Fibroblast of skin of back (primary cell): Measurements from ENCODE around the gene MDFIC. TPM values are rescaled to one million over a fixed set of nuclear protein-coding genes. Genes with fewer than 3 reads are reported as not detected.
A peak's percentile ranks its signal among the peaks of the same experiment; 100 is the strongest.
"Not testable (repeated sequence)": the region's sequence is repeated elsewhere in the genome, so short reads cannot be mapped to it uniquely, and the experiment has no call there.

Experiments
- DNase-seq: peaks from one replicate; pipeline ENCODE4 v3.0.0-alpha.2; 2013
- polyA plus RNA-seq, 2 experiments: library from polyadenylated mRNA; unstranded; fragments of 120-200 nt; gene quantifications; one replicate each; pipeline ENCODE4 v1.2.1, GENCODE V29; 2013; ENCODE audit not compliant: insufficient read length in 2 of 2

The MDFIC gene, protein sequence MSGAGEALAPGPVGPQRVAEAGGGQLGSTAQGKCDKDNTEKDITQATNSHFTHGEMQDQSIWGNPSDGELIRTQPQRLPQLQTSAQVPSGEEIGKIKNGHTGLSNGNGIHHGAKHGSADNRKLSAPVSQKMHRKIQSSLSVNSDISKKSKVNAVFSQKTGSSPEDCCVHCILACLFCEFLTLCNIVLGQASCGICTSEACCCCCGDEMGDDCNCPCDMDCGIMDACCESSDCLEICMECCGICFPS
- 15.5 TPM for polyA plus RNA-seq (2013, experiment 1 of 2; ENCODE audit: insufficient read length)
- 11.9 TPM for polyA plus RNA-seq (2013, experiment 2 of 2; ENCODE audit: insufficient read length)

DNA sequence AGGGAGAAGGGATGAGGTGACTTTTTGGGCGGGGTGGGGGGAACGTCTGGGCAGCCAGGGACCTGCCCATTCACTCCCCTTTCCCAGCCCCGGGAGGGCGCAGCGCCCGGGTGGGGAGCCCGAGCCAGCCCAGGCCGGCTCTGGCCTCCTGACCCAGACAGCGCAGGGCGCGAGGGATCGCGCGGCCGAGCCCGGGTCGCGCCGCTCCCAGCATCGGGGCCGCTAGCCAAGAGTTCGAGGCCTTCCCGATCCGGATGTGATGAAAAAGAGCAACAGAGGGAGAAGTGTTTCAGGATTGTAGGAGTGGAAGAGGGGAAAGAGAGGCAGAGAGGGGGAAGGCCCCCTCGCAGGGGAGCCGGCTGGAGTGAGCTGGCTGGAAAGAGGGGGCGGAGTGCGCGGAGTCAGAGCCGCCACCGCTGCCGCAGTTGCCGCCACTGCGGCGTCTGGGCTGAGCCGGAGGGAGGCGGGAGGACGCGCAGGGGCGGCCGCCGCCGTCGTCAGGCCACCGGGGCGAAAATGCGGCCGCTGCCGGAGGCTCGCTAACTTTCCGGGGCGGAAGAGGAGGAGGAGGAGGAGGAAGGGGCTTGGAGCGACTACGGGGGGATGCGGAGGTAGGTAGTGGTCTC is at the start of gene MDFIC:
MDFIC (plus strand) TSS at position 69 of the 626 bp plus-strand sequence. CDS start 940 bp downstream, outside the sequence.
- peak; percentile 62 for DNase-seq

DNA sequence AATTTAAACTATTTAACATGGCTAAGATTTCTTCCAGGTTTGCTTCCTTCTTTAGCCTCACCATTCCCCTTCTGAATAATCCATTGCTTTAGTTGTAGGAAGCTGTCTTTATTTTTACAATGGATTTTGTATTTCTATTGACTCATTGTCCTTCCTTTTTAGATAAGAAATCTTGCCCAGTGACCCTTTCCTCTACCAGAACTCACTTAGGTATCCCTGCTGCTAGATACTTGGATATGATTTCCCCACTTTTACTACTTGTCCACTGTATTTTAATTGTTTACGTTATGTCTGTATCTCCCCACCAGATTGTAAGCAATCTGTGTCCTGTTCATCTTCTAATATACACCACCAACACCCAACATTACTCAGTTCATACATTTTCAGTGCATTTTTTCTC is 47.7 kb upstream of the MDFIC start:
- DNase-seq, result no peak

DNA sequence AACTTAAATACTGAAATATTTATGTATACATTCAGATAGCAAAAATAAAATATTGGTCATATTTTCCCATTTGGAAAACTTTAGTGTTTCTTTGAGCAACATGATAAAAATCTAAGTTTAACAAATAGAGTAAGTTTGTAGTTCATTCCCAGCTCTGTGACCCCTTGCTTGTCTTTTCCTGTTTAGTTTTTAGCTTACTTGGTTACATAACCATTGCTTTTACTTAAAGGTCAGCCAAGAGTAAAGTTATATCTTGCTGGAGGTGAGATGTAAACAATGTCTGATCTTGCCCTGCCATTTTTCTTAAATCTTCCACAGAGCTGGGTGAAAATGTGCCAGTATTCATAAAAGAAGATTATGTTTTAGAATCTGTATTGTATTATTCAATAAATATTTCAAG is 46.7 kb upstream of the MDFIC start:
- DNase-seq, result no peak

DNA sequence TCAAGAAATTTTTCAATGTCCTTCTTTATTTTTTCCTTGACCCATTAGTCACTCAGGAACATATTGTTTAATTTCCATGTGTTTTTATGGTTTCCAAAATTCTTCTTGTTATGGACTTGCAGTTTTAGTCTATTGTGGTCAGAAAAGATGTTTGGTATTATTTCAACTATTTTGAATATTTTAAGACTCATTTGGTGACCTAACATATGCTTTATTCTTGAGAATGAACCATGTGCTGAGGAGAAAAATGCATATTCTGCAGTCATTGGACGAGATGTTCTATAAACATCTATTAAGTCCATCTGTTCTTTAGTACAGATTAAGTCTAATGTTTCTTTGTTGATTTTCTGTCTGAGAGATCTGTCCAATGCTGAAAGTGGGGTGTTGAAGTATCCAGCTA is 42.3 kb upstream of the MDFIC start:
- DNase-seq, result peak; percentile 64

DNA sequence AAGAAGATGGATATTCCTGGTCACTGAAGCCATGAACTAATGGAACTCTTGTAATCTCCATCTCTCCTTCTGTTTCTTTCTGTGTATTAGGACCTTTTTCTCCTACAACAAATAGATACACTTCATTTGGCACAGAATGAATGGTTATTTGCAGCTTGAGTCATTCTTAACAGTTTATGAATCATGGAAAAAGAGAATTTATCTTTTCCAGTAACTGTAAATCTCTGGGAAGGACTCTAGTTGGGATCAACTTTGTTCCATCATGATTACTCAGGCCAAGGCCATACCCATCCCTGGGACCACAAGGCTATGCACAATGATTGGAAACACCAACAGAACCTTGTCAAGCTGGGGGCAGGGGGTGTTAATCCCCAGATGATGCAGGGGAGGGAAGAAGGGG is 36.1 kb upstream of the MDFIC start:
- peak; percentile 12 for DNase-seq

DNA sequence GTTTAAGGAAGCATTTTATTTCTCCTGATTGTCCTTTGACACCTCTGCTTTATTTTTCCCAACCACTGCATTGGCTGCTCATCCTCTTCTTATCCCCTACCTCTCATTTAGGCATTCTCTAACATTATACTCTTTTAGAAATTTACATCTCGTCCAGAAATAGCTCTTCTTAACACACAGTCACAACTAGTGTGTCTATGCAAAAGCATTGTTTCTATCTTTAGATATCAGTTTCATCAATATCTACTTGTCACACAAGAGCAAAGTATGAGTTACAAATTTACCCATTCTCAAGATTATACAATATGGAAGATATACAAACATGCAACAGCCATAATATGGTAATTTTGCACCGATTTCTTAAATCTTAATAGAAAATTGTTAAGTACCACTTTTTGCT is 35.7 kb upstream of the MDFIC start:
- no peak for DNase-seq

DNA sequence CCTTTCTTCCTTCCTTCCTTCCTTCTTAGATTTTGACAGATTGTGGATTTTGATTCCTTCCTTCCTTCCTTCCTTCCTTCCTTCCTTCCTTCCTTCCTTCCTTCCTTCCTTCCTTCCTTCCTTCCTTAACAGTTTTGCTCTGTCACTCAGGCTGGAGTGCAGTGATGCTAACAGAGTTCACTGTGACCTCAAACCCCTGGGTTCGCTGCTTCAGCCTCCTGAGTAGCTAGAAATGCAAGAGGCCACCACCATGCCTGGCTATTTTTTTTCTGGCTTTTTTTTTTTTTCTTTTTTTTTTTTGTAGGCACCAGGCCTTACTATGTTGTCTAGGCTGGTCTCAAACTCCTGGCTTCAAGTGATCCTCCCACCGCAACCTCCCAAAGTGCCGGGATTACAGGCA is 32.8 kb upstream of the MDFIC start:
- not testable (repeated sequence) for DNase-seq

DNA sequence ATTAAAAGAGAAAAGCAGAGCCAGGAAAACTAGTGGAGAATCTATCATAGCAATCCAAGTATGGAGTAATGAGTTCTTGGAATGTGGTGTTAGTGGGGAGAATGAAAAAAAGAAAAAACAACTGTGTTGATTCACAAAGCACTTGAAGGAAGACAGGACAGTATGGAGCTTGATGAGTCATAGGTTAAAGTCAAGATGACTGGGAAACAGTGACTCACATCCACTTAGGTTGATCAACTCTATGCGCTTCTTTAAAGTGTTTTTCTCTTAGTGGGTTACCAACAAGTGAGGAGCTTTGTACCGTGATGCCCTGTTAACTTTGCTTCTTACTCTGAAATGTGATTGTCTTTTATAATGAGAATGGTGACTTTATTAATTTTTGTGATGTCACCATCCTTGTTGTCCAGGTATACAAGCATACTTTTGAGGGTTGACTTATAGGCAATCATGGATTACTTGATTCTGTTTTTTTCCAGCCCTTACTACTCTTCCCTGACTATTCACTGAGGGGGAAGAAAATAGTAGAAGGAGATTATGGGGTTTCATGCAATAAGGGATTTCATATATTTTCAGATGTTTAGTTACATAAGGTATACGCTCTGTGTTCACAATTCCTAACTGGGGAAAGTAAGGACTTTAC is 32.1 kb upstream of the MDFIC start:
- DNase-seq, result peak; percentile 96

DNA sequence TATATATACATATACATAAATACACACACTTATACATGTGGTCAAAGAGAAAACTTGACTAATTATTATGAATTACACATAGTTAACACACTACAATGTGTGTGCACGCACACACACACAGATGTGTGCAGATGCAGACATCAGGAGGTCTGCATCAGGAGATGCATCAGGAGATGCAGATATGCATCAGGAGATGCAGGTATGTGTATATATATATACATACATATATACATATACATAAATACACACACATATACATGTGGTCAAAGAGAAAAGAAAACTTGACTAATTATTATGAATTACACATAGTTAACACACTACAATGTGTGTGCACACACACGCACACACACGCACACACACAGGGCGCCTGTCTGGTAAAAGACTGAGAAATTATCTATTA is 31.3 kb upstream of the MDFIC start:
- DNase-seq, result no peak

DNA sequence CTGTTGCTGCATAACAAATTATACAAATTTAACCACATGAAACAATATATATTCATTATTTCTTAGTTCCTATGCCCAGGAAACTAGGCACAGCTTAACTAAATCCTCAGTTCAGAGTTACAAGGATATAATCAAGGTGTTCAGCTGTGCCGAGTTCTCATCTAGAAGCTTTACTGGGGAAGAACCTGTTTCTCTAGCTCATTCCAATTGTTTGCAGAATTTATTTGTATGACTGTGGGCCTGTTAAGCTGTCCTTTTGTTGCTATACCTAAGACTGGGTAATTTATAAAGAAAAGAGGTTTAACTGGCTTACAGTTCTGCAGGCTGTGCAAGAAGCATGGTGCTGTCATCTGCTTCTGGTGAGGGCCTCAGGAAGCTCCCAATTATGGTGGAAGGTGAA is 21.8 kb upstream of the MDFIC start:
- no peak for DNase-seq

DNA sequence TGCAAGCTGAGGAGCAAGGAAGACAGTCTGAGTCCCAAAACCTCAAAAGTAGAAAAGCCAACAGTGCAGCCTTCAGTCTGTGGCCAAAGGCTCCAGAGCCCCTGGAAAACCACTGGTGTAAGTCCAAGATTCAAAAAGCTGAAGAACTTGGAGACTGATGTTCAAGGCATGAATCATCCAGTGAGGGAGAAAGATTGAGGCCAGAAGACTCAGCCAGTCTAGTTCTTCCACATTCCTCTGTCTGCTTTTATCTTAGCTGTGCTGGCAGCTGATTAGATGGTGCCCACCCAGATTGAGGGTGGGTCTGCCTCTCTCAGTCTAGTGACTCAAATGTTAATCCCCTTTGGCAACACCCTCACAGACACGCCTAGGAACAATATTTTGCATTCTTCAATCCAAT is 20.1 kb upstream of the MDFIC start:
- DNase-seq, result peak; percentile 80

DNA sequence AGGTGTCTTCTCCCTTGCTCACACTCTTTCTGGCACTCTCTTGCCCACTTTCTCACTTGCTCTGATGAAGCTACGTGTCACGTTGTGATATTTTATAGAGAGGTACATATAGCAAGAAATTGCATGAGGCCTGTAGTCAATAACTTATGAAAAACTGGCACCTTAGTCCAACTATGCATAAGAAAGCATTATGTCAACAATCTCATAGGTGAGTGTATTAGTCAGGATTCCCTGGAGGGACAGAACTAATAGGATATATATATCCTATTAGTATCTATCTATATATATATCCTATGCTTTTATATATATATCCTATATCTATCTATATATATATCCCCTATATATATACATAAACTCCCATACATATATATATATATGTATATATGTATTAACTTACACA is 18.8 kb upstream of the MDFIC start:
- DNase-seq, result no peak

DNA sequence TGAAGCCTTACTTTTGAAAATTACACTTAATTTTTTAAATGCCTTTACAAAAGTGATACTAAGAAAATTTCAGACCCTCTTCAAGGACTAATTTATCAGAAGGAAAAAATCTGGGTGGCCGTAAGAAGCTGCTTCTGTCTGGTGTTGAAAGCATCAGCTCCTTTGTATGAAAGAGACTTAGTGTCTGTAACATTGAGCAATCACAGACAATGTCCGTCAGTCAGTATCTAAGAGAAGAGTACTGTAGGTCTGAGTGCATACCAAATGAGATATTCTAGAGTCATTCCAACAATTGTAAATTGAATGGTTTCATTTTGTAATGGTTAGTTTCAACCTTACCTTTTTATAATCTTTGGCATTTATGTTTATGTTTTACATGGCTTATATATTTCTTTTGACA is 11.1 kb upstream of the MDFIC start:
- no peak for DNase-seq

DNA sequence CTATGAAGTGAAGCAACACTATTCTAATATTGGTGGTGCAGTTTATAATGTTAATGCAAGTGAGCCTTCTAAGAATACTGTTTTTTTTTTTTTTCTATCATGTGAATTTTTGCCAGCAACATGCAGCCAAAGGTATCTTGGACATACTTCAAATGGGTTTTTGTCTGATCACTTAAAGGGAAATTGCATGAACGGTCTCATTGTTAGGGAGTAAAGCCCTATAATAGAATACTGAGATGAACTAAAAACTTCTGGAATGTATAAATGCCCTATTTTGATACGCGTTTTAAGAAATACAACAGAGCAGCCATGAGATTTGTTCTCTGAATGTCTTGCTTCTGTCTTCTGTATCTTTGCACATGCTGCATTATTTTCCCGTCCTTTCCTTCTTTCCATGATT is 10.5 kb upstream of the MDFIC start:
- no peak for DNase-seq

DNA sequence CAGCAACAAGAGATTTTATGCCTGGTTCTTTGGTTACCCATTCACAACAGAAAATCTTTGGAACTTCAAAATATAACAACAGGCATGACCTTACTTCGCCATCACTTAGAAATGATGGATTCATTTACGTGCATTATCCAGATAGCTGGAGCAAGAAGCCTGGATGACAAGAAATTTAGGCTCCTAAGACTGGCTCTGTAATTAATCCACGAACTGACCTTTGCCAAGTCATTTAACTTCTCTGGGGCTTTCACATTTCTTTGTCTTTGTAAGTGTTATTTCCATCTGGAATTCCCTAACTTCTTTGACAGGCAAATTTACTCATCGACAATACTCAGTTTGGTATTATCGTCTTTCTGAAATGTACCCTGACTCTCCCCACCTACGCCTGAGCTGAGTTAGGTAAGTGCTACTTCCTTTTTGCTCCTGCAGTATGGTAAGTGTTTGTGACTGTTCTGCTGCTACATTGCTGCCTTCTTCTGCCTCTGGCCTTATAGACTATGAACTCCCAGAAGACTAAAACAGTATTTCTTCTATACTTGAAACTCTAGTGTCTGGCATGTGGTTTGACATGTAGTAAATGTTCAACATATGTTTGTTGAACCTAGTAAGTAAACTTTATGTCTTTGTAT is 5.5 kb upstream of the MDFIC start:
- no peak for DNase-seq

DNA sequence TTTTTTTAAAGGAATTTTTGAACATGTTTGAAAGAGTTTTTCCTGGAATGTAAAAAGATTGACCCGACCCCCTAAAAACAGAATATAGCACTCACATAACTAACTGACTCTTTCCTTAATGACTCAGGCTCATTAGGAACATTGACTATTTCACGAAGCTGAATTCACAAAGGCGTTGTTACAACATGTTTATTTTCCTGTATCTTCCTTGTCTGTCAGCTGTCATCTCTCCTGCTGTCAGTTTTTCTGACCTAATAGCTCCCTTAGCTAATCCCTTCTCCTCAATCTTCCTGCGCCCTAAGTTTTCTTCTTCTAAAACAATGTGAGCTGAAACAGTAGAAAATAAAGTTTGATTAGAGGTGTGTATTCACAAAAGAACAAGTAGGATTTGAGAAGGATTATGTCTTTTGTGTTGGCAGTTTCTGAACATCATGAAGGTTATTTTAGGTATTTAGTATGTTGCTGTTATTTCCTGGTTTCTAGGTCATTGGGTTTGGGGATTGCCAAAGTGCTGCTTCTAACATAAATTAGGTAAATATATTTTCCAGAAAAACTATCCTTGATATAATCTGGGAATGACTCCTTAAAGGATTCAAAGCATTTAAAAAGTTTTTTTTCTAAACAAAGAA is 4.6 kb upstream of the MDFIC start:
- DNase-seq, result no peak

DNA sequence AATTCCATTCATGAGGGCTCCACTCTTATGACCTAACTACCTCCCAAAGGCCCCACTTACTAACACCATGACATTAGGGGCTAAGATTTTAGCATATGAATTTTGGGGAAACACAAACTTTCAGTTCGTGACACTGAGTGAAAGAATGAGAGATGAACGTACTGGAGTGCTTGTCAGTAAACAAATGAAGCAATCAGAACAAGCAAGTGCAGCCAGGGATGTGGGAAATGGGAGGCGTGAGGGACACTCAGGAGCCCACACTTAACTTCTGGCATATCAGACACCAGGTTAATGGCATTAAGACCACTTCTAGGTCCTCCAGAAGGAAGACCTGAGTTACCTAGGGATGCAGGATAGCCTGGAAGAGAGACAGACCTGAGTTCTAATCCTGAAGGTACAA is 2.3 kb upstream of the MDFIC start:
- no peak for DNase-seq

DNA sequence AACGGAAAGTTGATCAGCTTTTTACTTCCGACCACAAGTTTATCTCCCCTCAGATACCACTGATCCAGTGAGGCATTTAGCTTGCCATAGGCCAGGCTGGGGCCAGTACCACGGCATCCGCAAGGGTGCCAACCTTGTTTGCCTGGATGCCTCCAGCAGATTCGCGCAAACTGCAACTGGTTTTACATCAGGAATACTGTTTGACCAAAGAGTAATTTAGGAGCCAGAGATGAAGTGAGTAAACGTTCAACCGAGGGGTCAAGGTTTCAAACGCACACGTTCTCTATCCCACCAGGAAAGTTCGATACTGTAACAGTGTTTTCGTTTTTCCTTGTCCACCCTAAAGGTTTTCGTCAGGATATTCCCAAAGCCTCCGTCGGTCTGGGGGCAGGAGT is 266 bp upstream of the MDFIC start:
- DNase-seq, result no peak

DNA sequence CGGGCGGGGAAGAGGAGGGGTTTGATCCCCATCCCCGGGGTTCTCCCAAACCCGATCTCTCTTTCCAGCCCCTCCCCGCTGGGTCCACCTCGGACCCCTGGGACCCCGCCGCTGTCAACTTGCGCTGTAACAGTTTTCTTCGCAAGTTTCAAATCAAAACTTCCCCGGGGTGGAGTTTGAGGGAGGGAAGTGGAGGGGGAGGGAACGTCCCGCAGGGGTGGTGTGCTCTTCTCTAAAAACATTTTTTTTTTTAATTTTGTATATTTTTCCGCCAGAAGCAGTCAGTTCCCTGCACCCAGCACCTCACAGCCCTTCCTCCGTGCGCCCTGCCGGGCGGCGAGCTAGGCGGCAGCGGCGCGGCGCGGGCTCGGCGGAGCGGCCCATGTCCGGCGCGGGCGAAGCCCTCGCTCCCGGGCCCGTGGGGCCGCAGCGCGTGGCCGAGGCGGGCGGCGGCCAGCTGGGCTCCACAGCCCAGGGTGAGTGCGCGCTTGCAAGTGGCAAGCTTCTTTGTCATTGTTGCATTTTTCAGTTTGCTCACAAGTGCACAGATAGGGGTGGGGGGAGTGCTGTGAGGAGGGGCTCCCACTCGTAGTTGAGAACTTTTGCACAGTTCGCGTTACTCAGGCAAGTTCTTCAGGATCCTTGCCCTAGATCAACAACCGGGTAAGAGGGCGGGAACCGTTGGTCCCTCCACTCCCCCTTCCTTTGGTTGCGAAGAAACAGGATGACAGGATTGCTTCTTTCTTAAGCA is 933 bp downstream of the MDFIC start:
- peak; percentile 69 for DNase-seq

DNA sequence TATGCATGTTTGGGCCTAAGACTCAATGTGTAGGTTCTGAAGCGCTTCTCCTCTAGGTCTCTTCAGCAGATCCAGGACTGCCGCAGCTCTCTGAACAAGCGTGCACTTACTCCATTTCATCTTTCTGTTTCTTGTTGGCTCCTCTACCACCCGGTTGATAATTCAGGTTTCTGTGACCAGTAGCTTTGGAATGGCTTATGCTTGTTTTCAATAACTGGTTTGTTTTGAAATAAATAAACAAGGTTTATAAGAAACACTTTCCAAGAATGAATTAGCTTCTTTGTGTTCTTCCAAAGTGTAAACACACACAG is 1.5 kb downstream of the MDFIC start:
- DNase-seq, result no peak

DNA sequence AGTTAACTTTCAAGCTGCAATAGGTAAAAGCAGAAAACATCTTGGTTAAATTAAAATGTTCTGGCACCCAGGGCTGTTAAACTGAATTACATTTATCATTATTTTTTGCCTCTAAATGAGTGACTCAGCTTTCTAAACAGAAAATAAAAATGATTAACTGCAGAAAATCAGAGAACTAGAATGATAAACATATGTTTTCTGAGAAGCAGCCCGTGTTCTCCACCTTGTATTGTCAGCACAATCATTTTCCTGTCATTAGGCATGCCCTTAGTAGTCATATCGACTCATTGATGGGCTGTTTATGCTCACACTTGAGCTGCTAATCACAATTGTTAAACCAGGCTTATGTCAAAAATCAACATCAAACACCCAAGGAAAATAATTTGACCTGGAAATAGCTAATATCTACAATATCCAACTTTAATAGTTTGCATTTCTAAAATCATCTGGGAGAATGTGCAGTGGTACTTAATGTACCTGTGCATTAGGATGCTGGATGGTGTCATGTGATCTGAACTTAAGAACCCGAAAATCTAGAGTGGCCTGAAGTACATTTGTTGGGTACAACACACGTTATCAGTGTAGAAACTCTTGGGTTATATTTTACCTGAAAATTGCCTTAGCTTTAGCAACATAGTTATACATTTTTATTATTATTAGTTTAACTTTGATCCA is 2.3 kb downstream of the MDFIC start:
- DNase-seq, result no peak

DNA sequence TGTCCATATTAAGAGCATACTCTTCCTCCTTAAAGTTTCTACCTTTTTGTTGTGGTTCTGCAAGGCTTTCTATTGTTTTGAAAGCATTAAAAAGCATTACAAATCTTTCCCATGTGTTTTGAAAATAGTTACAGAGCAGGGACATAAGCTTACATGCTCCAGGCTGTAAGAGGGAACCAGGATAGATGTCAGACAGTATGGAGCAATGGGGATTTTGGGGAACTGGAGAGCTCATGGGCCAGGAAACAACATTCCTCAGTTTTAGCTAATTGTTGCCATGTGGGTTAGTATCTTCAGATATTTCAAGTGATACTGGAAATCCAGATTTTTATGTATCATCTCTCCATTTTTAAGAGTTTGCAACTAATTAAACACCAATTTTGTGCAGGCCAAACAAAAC is 3.5 kb downstream of the MDFIC start:
- DNase-seq, result no peak
